GM18858 (cell line): ENCODE measurements around the gene EPB41L3.

Experiments
- ATAC-seq: cut with Tn5 transposase; IDR thresholded peaks from one replicate; pipeline ENCODE4 v1.9.1; 2021; ENCODE audit not compliant: unreplicated experiment

Gene EPB41L3

GRCh38 chr18:5419030-5419429 is 124.8 kb downstream of the EPB41L3 start:
- no peak for ATAC-seq

GRCh38 chr18:5417342-5417741 is 126.5 kb downstream of the EPB41L3 start:
- no peak for ATAC-seq

- no peak for ATAC-seq
These were observed 127.7 kb downstream of the EPB41L3 start for GRCh38 chr18:5416112-5416511.

- no peak for ATAC-seq
These were observed 128.1 kb downstream of the EPB41L3 start for GRCh38 chr18:5415665-5416064.

GRCh38 chr18:5415031-5415430 is 128.8 kb downstream of the EPB41L3 start:
- ATAC-seq: no peak

GRCh38 chr18:5414546-5414945 is 129.3 kb downstream of the EPB41L3 start:
- no peak for ATAC-seq

GRCh38 chr18:5413447-5413846 is 130.3 kb downstream of the EPB41L3 start:
- ATAC-seq: no peak

GRCh38 chr18:5410582-5410981 is 133.2 kb downstream of the EPB41L3 start:
- no peak for ATAC-seq

GRCh38 chr18:5398269-5398668 is 145.5 kb downstream of the EPB41L3 start:
- ATAC-seq: no peak

- ATAC-seq: no peak
These were observed 146.7 kb downstream of the EPB41L3 start for GRCh38 chr18:5397102-5397501.

GRCh38 chr18:5395860-5396448 is 147.8 kb downstream of the EPB41L3 start:
- ATAC-seq: no peak

GRCh38 chr18:5393779-5394178 is 150.0 kb downstream of the EPB41L3 start:
- ATAC-seq: no peak

- ATAC-seq: no peak
These were observed 152.4 kb downstream of the EPB41L3 start for GRCh38 chr18:5391409-5391808.

GRCh38 chr18:5389356-5389755 is 154.4 kb downstream of the EPB41L3 start:
- ATAC-seq: no peak

- no peak for ATAC-seq
These were observed 154.9 kb downstream of the EPB41L3 start for GRCh38 chr18:5388896-5389295.

- no peak for ATAC-seq
These were observed 163.2 kb downstream of the EPB41L3 start for GRCh38 chr18:5380586-5380985.

- ATAC-seq: no peak
These were observed 166.8 kb downstream of the EPB41L3 start for GRCh38 chr18:5376986-5377385.

GRCh38 chr18:5370332-5370731 is 173.5 kb downstream of the EPB41L3 start:
- no peak for ATAC-seq

GRCh38 chr18:5369513-5369912 is 174.3 kb downstream of the EPB41L3 start:
- no peak for ATAC-seq

- ATAC-seq: no peak
These were observed 178.4 kb downstream of the EPB41L3 start for GRCh38 chr18:5365443-5365842.

GRCh38 chr18:5350636-5351035 is 193.2 kb downstream of the EPB41L3 start:
- no peak for ATAC-seq
